ENCODE results near the gene HLCS.
A peak's percentile ranks its signal among the peaks of the same experiment; 100 is the strongest.
"Not testable (repeated sequence)": the region's sequence is repeated elsewhere in the genome, so short reads cannot be mapped to it uniquely, and the experiment has no call there.

The HLCS gene

GRCh38 chr21:36966066-36966820, at the start of gene HLCS:
HLCS (minus strand) TSS chr21:36966669; CDS start chr21:36966638, 31 bp downstream.
- H3K27me3 Mint-ChIP-seq, result no peaks in the 10 kb centered on the region
- H3K9me3 Mint-ChIP-seq, result no peaks in the 10 kb centered on the region
- peak within 1 kb of the TSS; percentile 86 for H3K4me3 Mint-ChIP-seq
- peaks cover 18% of the 10 kb centered on the region for H3K4me1 Mint-ChIP-seq
- ATAC-seq, result peak; percentile 89
- peak within 1 kb of the TSS; percentile 90 for H3K27ac Mint-ChIP-seq
- peak; percentile 72 for DNase-seq
- peaks cover 4% of the 10 kb centered on the region for H3K36me3 Mint-ChIP-seq (ENCODE audit: low read depth)

- DNase-seq, result peak; percentile 85
- Mint-ChIP-seq H3K4me3 (peak overlapping the region; percentile 43), H3K27me3 (peaks cover 57% of the 10 kb centered on the region), H3K9me3 (no peaks in the 10 kb centered on the region), H3K4me1 (peaks cover 16% of the 10 kb centered on the region), H3K27ac (no peak overlapping the region), H3K36me3 (ENCODE audit: low read depth) (no peaks in the 10 kb centered on the region)
- ATAC-seq, result peak; percentile 91
Observed at GRCh38 chr21:37009740-37010341, 43.4 kb upstream of the HLCS start.

GRCh38 chr21:37008724-37009123, 42.3 kb upstream of the HLCS start:
- Mint-ChIP-seq H3K4me1 (peaks cover 16% of the 10 kb centered on the region), H3K4me3 (no peak overlapping the region), H3K27ac (no peak overlapping the region), H3K36me3 (ENCODE audit: low read depth) (no peaks in the 10 kb centered on the region), H3K27me3 (peaks cover 53% of the 10 kb centered on the region), H3K9me3 (no peaks in the 10 kb centered on the region)
- ATAC-seq (no peak), DNase-seq (no peak)

GRCh38 chr21:37006486-37007291, 40.2 kb upstream of the HLCS start, which contains the start of gene RIPPLY3:
RIPPLY3 (plus strand) TSS chr21:37006702; CDS start chr21:37006773, 71 bp downstream.
- Mint-ChIP-seq H3K4me1 (peaks cover 17% of the 10 kb centered on the region), H3K9me3 (no peaks in the 10 kb centered on the region), H3K27ac (no peak within 1 kb of the TSS), H3K27me3 (peaks cover 40% of the 10 kb centered on the region), H3K4me3 (peak within 1 kb of the TSS; percentile 68), H3K36me3 (ENCODE audit: low read depth) (no peaks in the 10 kb centered on the region)
- DNase-seq (peak; percentile 19), ATAC-seq (peak; percentile 20)

GRCh38 chr21:37005548-37006485, 39.3 kb upstream of the HLCS start:
- DNase-seq, result no peak
- Mint-ChIP-seq H3K9me3 (no peaks in the 10 kb centered on the region), H3K27me3 (peaks cover 35% of the 10 kb centered on the region), H3K4me3 (no peak overlapping the region), H3K4me1 (peaks cover 22% of the 10 kb centered on the region), H3K36me3 (ENCODE audit: low read depth) (no peaks in the 10 kb centered on the region), H3K27ac (no peak overlapping the region)
- ATAC-seq, result no peak

GRCh38 chr21:37003917-37004316, 37.4 kb upstream of the HLCS start:
- H3K4me1 Mint-ChIP-seq, result peaks cover 12% of the 10 kb centered on the region
- peaks cover 17% of the 10 kb centered on the region for H3K27me3 Mint-ChIP-seq
- not testable (repeated sequence) for H3K9me3 Mint-ChIP-seq; H3K36me3 Mint-ChIP-seq (ENCODE audit: low read depth); ATAC-seq; H3K27ac Mint-ChIP-seq; DNase-seq; H3K4me3 Mint-ChIP-seq

GRCh38 chr21:37002851-37003250, 36.4 kb upstream of the HLCS start:
- not testable (repeated sequence) for H3K36me3 Mint-ChIP-seq (ENCODE audit: low read depth); DNase-seq; H3K27me3 Mint-ChIP-seq; ATAC-seq; H3K9me3 Mint-ChIP-seq; H3K4me3 Mint-ChIP-seq; H3K27ac Mint-ChIP-seq
- H3K4me1 Mint-ChIP-seq, result peaks cover 12% of the 10 kb centered on the region

GRCh38 chr21:37001441-37001840, 35.0 kb upstream of the HLCS start:
- H3K4me1 Mint-ChIP-seq, result peaks cover 6% of the 10 kb centered on the region
- no peak overlapping the region for H3K27ac Mint-ChIP-seq
- DNase-seq (no peak), ATAC-seq (no peak)
- no peak overlapping the region for H3K4me3 Mint-ChIP-seq
- no peaks in the 10 kb centered on the region for H3K9me3 Mint-ChIP-seq
- no peaks in the 10 kb centered on the region for H3K36me3 Mint-ChIP-seq (ENCODE audit: low read depth)
- H3K27me3 Mint-ChIP-seq, result no peaks in the 10 kb centered on the region

GRCh38 chr21:37000381-37000780, 33.9 kb upstream of the HLCS start:
- DNase-seq (no peak), ATAC-seq (no peak)
- Mint-ChIP-seq H3K9me3 (no peaks in the 10 kb centered on the region), H3K4me1 (peaks cover 6% of the 10 kb centered on the region), H3K27me3 (no peaks in the 10 kb centered on the region), H3K27ac (no peak overlapping the region), H3K36me3 (ENCODE audit: low read depth) (no peaks in the 10 kb centered on the region), H3K4me3 (no peak overlapping the region)

GRCh38 chr21:36999131-36999898, 32.8 kb upstream of the HLCS start:
- H3K4me1 Mint-ChIP-seq, result peaks cover 6% of the 10 kb centered on the region
- H3K9me3 Mint-ChIP-seq, result no peaks in the 10 kb centered on the region
- no peaks in the 10 kb centered on the region for H3K27me3 Mint-ChIP-seq
- H3K27ac Mint-ChIP-seq, result no peak overlapping the region
- no peaks in the 10 kb centered on the region for H3K36me3 Mint-ChIP-seq (ENCODE audit: low read depth)
- ATAC-seq (no peak), DNase-seq (no peak)
- no peak overlapping the region for H3K4me3 Mint-ChIP-seq

GRCh38 chr21:36995285-36995684, 28.8 kb upstream of the HLCS start:
- H3K4me3 Mint-ChIP-seq; DNase-seq; H3K27ac Mint-ChIP-seq; H3K9me3 Mint-ChIP-seq; H3K27me3 Mint-ChIP-seq; H3K36me3 Mint-ChIP-seq (ENCODE audit: low read depth); H3K4me1 Mint-ChIP-seq; ATAC-seq: not testable (repeated sequence)

- ATAC-seq, result no peak
- Mint-ChIP-seq H3K4me1 (peaks cover 4% of the 10 kb centered on the region), H3K9me3 (no peaks in the 10 kb centered on the region), H3K4me3 (no peak overlapping the region), H3K36me3 (ENCODE audit: low read depth) (no peaks in the 10 kb centered on the region), H3K27me3 (no peaks in the 10 kb centered on the region), H3K27ac (no peak overlapping the region)
- DNase-seq, result peak; percentile 41
Observed at GRCh38 chr21:36994501-36995158, 28.2 kb upstream of the HLCS start.

GRCh38 chr21:36992671-36993070, 26.2 kb upstream of the HLCS start:
- H3K27me3 Mint-ChIP-seq, result no peaks in the 10 kb centered on the region
- no peaks in the 10 kb centered on the region for H3K9me3 Mint-ChIP-seq
- no peak for DNase-seq
- ATAC-seq, result no peak
- H3K4me3 Mint-ChIP-seq, result no peak overlapping the region
- no peaks in the 10 kb centered on the region for H3K36me3 Mint-ChIP-seq (ENCODE audit: low read depth)
- H3K4me1 Mint-ChIP-seq, result peaks cover 19% of the 10 kb centered on the region
- no peak overlapping the region for H3K27ac Mint-ChIP-seq
